Neural cell (in vitro differentiated cells): ENCODE measurements around the gene INPP5F. TPM values are rescaled to one million over a fixed set of nuclear protein-coding genes. Genes with fewer than 3 reads are reported as not detected.

Experiments used
- H2AFZ ChIP-seq: fragments of 200-600, 300-800 bp; sonication (generic), shearing (Covaris generic); 2 replicates; pipeline ENCODE4 v1.6.0; 2014; ENCODE audit warnings: low read depth, mild to moderate bottlenecking, antibody characterized with exemption, low read length, moderate library complexity
- H3F3A ChIP-seq: fragments of 200-600 bp; shearing (Covaris generic); 2 replicates; pipeline ENCODE4 v1.6.1; 2016; ENCODE audit warnings: mild to moderate bottlenecking, moderate library complexity, mixed read lengths, antibody characterized with exemption, low read length; ENCODE audit not compliant: insufficient read depth, poor library complexity, severe bottlenecking
- H3K27ac ChIP-seq: fragments of 200-600, 300-800 bp; sonication (generic), shearing (Covaris generic); 2 replicates; pipeline ENCODE4 v1.5.1; 2014; ENCODE audit warnings: mild to moderate bottlenecking, low read length, moderate library complexity
- H3K27me3 ChIP-seq: fragments of 300-800, 200-600 bp; sonication (generic), shearing (Covaris generic); 2 replicates; pipeline ENCODE4 v1.6.0; 2014; ENCODE audit warnings: mild to moderate bottlenecking, low read depth, low read length, moderate library complexity; ENCODE audit not compliant: insufficient read depth
- H3K36me3 ChIP-seq: fragments of 300-800, 200-600 bp; sonication (generic), shearing (Covaris generic); 2 replicates; pipeline ENCODE4 v1.5.1; 2014; ENCODE audit warnings: mild to moderate bottlenecking, antibody characterized with exemption, low read length, moderate library complexity; ENCODE audit not compliant: insufficient read depth
- H3K4me2 ChIP-seq: fragments of 300-800, 200-600 bp; sonication (generic), shearing (Covaris generic); 2 replicates; pipeline ENCODE4 v1.6.0; 2014; ENCODE audit warnings: mild to moderate bottlenecking, low read length
- H3K4me3 ChIP-seq: fragments of 300-800, 200-600 bp; sonication (generic), shearing (Covaris generic); 2 replicates; pipeline ENCODE4 v1.5.1; 2014; ENCODE audit warnings: mild to moderate bottlenecking, low read length, moderate library complexity
- H3K79me2 ChIP-seq: fragments of 200-600 bp; shearing (Covaris generic); replicated peaks from 2 replicates; pipeline ENCODE4 v1.6.0; 2014; ENCODE audit warnings: mild to moderate bottlenecking, low read length, moderate library complexity; ENCODE audit not compliant: insufficient read depth
- H3K9ac ChIP-seq: fragments of 300-800, 200-600 bp; sonication (generic), shearing (Covaris generic); 2 replicates; pipeline ENCODE4 v1.6.1; 2016; ENCODE audit warnings: mild to moderate bottlenecking, low read length, mixed read lengths
- H3K9me2 ChIP-seq: fragments of 200-600 bp; shearing (Covaris generic); 2 replicates; pipeline ENCODE4 v1.6.1; 2016; ENCODE audit warnings: mild to moderate bottlenecking, low read length, mixed read lengths; ENCODE audit not compliant: insufficient read depth
- H3K9me3 ChIP-seq: fragments of 200-600, 300-800 bp; sonication (generic), shearing (Covaris generic); 2 replicates; pipeline ENCODE4 v1.6.1; 2016; ENCODE audit warnings: mild to moderate bottlenecking, mixed run types, low read length, moderate library complexity, mixed read lengths
- H4K20me1 ChIP-seq: fragments of 200-600 bp; shearing (Covaris generic); 2 replicates; pipeline ENCODE4 v1.6.1; 2016; ENCODE audit warnings: mild to moderate bottlenecking, mixed run types; ENCODE audit not compliant: insufficient read depth
- CTCF ChIP-seq: fragments of 450-650 bp; IDR thresholded peaks from 2 replicates; pipeline ENCODE4 v1.5.1; 2014; ENCODE audit warnings: antibody characterized with exemption, mild to moderate bottlenecking, moderate library complexity; ENCODE audit not compliant: poor library complexity, severe bottlenecking
- EP300 ChIP-seq: fragments of 450-650 bp; conservative IDR thresholded peaks from 2 replicates; pipeline ENCODE4 v1.6.1; 2014; ENCODE audit warnings: antibody characterized with exemption, mild to moderate bottlenecking, moderate library complexity; ENCODE audit not compliant: poor library complexity, severe bottlenecking
- EZH2 ChIP-seq: fragments of 200-600, 300-800 bp; shearing (Covaris generic), sonication (generic); IDR thresholded peaks from 2 replicates; pipeline ENCODE4 v1.6.1; 2014; ENCODE audit warnings: antibody characterized with exemption, low read length, borderline replicate concordance, mild to moderate bottlenecking; ENCODE audit not compliant: insufficient read depth, poor library complexity, severe bottlenecking
- MXI1 ChIP-seq: fragments of 450-650 bp; conservative IDR thresholded peaks from 2 replicates; pipeline ENCODE4 v1.6.1; 2014; ENCODE audit warnings: antibody characterized with exemption, mild to moderate bottlenecking; ENCODE audit not compliant: poor library complexity, severe bottlenecking
- POLR2AphosphoS5 ChIP-seq: IDR thresholded peaks from 2 replicates; pipeline ENCODE4 v1.6.1; 2012
- RAD21 ChIP-seq: fragments of 450-650 bp; conservative IDR thresholded peaks from 2 replicates; pipeline ENCODE4 v1.6.1; 2014; ENCODE audit warnings: antibody characterized with exemption, mild to moderate bottlenecking, moderate library complexity
- REST ChIP-seq: IDR thresholded peaks from 2 replicates; pipeline ENCODE4 v1.6.1; 2012; ENCODE audit warnings: borderline replicate concordance
- SMC3 ChIP-seq: fragments of 450-650 bp; conservative IDR thresholded peaks from 2 replicates; pipeline ENCODE4 v1.6.1; 2014; ENCODE audit warnings: antibody characterized with exemption, mild to moderate bottlenecking, moderate library complexity; ENCODE audit not compliant: poor library complexity
- TAF1 ChIP-seq: IDR thresholded peaks from 2 replicates; pipeline ENCODE4 v1.6.1; 2012; ENCODE audit warnings: low read depth
- polyA plus RNA-seq: library from polyadenylated mRNA; depleted of rRNA; stranded (reverse); fragments of >200 nt; gene quantifications from 2 replicates; pipeline ENCODE4 v1.2.3, GENCODE V29; 2014

The INPP5F gene
- polyA plus RNA-seq, 1 donor from 2014 or later = 114 TPM

GRCh38 chr10:119863951-119864565 lies 138.2 kb downstream of the INPP5F start:
- Histone ChIP-seq H3K4me3 (no peak overlapping the region), H3K9ac (no peak overlapping the region), H4K20me1 (no peaks in the 10 kb centered on the region)

GRCh38 chr10:119865699-119866240 lies 139.9 kb downstream of the INPP5F start:
- Histone ChIP-seq H4K20me1 (no peaks in the 10 kb centered on the region), H2AFZ (no peak overlapping the region), H3K79me2 (peaks cover 86% of the 10 kb centered on the region), H3K27me3 (no peaks in the 10 kb centered on the region), H3K4me2 (no peak overlapping the region), H3K36me3 (no peaks in the 10 kb centered on the region), H3K9ac (no peak overlapping the region), H3K9me3 (no peaks in the 10 kb centered on the region), H3K4me3 (no peak overlapping the region), H3K27ac (no peak overlapping the region), H3K9me2 (no peaks in the 10 kb centered on the region), H3F3A (no peaks in the 10 kb centered on the region)
- no peak for TF ChIP-seq EP300
- TF ChIP-seq RAD21 = no peak
- TF ChIP-seq MXI1 = no peak
- TF ChIP-seq CTCF = no peak
- no peak for TF ChIP-seq POLR2AphosphoS5

More at GRCh38 chr10:119863951-119864565, 138.2 kb downstream of the INPP5F start:
- Histone ChIP-seq H3K27me3 (no peaks in the 10 kb centered on the region), H3K4me2 (no peak overlapping the region), H3K27ac (no peak overlapping the region), H3K9me2 (no peaks in the 10 kb centered on the region), H3K9me3 (no peaks in the 10 kb centered on the region), H3K36me3 (no peaks in the 10 kb centered on the region), H2AFZ (no peak overlapping the region), H3F3A (no peaks in the 10 kb centered on the region), H3K79me2 (peaks cover 71% of the 10 kb centered on the region)
- TF ChIP-seq POLR2AphosphoS5 (no peak), EZH2 (no peak), RAD21 (no peak), MXI1 (no peak), REST (no peak), EP300 (no peak)

- no peaks in the 10 kb centered on the region for H4K20me1 ChIP-seq
- H3F3A ChIP-seq = peaks cover 2% of the 10 kb centered on the region
- no peak overlapping the region for H2AFZ ChIP-seq
- H3K27me3 ChIP-seq = no peaks in the 10 kb centered on the region
- H3K36me3 ChIP-seq = no peaks in the 10 kb centered on the region
- no peak overlapping the region for H3K4me3 ChIP-seq
- H3K9me2 ChIP-seq = no peaks in the 10 kb centered on the region
- no peak for TF ChIP-seq TAF1
- TF ChIP-seq SMC3 = no peak
- no peak for TF ChIP-seq MXI1
- no peak for TF ChIP-seq CTCF
- TF ChIP-seq EZH2 = no peak
- TF ChIP-seq POLR2AphosphoS5 = no peak
- TF ChIP-seq RAD21 = no peak
- no peak for TF ChIP-seq EP300
- no peak for TF ChIP-seq REST
- H3K9me3 ChIP-seq = no peaks in the 10 kb centered on the region
- no peak overlapping the region for H3K9ac ChIP-seq
- H3K79me2 ChIP-seq = peaks cover 91% of the 10 kb centered on the region
- H3K4me2 ChIP-seq = no peak overlapping the region
- no peak overlapping the region for H3K27ac ChIP-seq
Measured at GRCh38 chr10:119867317-119867716, 141.5 kb downstream of the INPP5F start.
